OCI-LY7 (cell line): ENCODE measurements around the gene TMEM271.

Experiments used
- EZH2phosphoT487 ChIP-seq: fragments of 200-600 bp; sonication (generic); IDR thresholded peaks from 2 replicates; pipeline ENCODE4 v1.6.1; 2018; ENCODE audit warnings: low read depth, borderline replicate concordance, mild to moderate bottlenecking, mixed run types, antibody characterized with exemption, low read length, moderate library complexity, mixed read lengths
- TF ChIP-seq, protein P1 (sequence below): fragments of 200-600 bp; sonication (generic); conservative IDR thresholded peaks from 2 replicates; pipeline ENCODE4 v1.5.1; 2014; ENCODE audit warnings: mild to moderate bottlenecking, antibody characterized with exemption, low read length, moderate library complexity, mixed read lengths

DNA sequence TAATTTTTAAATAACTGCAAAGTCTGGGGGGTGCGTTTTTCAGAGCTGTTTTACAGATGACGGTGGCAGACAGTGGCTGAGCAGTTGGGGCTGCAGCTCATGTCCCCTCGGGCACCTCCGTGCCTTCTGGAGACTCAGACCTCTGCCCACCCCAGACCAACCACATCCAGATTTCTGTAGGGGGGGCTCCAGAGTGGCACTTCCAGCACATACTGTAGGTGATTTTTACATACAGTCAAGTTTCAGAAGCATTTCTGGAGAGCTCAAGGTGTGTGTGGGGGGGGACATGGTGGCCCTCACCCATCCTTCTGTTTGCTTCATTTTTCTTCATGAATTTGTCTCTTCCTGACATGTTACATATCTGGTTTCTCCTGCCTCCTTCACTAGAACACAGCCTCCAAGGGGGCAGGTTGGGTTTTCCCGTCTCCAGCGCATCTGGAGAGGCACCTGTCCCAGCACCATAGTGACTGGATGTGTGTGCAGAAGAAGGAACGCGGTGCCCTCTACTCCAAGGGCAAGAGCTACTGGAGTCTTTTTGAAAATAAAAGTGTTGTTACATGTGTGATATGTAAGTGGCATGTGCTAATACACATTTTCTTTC lies 37.5 kb downstream of the TMEM271 start:
- no peak for TF ChIP-seq EZH2phosphoT487
- TF ChIP-seq, protein P1, sequence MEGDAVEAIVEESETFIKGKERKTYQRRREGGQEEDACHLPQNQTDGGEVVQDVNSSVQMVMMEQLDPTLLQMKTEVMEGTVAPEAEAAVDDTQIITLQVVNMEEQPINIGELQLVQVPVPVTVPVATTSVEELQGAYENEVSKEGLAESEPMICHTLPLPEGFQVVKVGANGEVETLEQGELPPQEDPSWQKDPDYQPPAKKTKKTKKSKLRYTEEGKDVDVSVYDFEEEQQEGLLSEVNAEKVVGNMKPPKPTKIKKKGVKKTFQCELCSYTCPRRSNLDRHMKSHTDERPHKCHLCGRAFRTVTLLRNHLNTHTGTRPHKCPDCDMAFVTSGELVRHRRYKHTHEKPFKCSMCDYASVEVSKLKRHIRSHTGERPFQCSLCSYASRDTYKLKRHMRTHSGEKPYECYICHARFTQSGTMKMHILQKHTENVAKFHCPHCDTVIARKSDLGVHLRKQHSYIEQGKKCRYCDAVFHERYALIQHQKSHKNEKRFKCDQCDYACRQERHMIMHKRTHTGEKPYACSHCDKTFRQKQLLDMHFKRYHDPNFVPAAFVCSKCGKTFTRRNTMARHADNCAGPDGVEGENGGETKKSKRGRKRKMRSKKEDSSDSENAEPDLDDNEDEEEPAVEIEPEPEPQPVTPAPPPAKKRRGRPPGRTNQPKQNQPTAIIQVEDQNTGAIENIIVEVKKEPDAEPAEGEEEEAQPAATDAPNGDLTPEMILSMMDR = no peak
